GM12872 (cell line): ENCODE measurements around the gene WDR44.
A peak's percentile ranks its signal among the peaks of the same experiment; 100 is the strongest.

Experiments used
- CTCF ChIP-seq: IDR thresholded peaks from 3 replicates; pipeline ENCODE4 v1.5.1; 2011; ENCODE audit warnings: low read depth, mild to moderate bottlenecking, low read length, moderate library complexity; ENCODE audit not compliant: insufficient read depth

WDR44 gene

GRCh38 chrX:118345045-118345463 is 852 bp upstream of the WDR44 start:
- TF ChIP-seq CTCF, result no peak

GRCh38 chrX:118346258-118347094 is 570 bp downstream of the WDR44 start:
- 0 out of 3 replicates have a peak, but pooled peaks have one; percentile 13 for TF ChIP-seq CTCF

DNA sequence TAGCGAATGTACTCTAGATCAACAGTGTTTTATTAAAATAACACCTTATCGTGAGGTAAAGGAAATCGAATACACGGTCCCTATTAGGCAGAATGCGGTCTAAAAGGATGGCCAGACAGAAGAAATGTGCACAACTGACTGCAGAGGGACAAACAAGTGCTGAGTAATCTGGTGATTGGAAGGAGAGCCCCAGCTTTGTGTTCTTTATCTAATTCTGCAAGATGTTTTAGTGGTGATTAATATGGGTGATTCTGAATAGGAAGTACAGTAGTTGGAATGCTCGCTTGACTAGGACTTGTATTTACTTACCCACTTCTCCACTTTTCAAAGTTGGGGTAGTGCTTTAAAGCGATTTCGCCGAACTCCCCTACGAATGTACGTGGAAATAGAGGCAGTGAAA is 1.2 kb downstream of the WDR44 start:
- no peak for TF ChIP-seq CTCF

- TF ChIP-seq CTCF, result no peak
Measured at GRCh38 chrX:118347736-118348135, 1.8 kb downstream of the WDR44 start.

GRCh38 chrX:118348186-118348810 is 2.4 kb downstream of the WDR44 start:
- no peak for TF ChIP-seq CTCF

- TF ChIP-seq CTCF, result no peak
Measured at GRCh38 chrX:118349188-118349587, 3.3 kb downstream of the WDR44 start.

DNA sequence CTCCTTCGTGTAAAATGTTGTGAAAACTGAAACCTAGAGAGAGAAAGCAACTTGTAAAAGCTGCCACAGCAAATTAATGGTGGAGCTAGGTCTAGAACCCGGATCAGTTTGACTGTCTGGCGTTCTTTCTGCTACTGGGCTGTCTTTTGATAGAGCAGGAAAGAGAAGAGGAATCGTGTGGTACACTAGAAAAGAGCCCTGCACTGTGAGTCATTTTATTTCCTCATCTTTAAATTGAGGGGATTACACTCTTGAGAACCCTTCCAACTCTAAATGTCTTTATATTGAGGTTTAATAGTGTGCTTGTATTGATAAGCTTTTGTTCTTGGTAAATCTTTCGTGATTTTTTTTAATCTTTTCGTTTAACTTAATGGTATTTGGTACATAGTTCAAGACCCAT is 4.3 kb downstream of the WDR44 start:
- no peak for TF ChIP-seq CTCF
